NCI-H1048 (cell line): ENCODE results near the gene TMEM255B.
"Not testable (repeated sequence)": the region's sequence is repeated elsewhere in the genome, so short reads cannot be mapped to it uniquely, and the experiment has no call there.

ENCODE experiments used
- DNase-seq: peaks from one replicate; lab custom pipeline; 2025; lab: John Stamatoyannopoulos, UW

TMEM255B gene

GRCh38 chr13:113817860-113818691 lies 59.0 kb downstream of the TMEM255B start:
- DNase-seq, result no peak

- DNase-seq, result no peak
Observed at GRCh38 chr13:113818700-113819295, 59.8 kb downstream of the TMEM255B start.

GRCh38 chr13:113819341-113819730 lies 60.3 kb downstream of the TMEM255B start:
- no peak for DNase-seq

DNA sequence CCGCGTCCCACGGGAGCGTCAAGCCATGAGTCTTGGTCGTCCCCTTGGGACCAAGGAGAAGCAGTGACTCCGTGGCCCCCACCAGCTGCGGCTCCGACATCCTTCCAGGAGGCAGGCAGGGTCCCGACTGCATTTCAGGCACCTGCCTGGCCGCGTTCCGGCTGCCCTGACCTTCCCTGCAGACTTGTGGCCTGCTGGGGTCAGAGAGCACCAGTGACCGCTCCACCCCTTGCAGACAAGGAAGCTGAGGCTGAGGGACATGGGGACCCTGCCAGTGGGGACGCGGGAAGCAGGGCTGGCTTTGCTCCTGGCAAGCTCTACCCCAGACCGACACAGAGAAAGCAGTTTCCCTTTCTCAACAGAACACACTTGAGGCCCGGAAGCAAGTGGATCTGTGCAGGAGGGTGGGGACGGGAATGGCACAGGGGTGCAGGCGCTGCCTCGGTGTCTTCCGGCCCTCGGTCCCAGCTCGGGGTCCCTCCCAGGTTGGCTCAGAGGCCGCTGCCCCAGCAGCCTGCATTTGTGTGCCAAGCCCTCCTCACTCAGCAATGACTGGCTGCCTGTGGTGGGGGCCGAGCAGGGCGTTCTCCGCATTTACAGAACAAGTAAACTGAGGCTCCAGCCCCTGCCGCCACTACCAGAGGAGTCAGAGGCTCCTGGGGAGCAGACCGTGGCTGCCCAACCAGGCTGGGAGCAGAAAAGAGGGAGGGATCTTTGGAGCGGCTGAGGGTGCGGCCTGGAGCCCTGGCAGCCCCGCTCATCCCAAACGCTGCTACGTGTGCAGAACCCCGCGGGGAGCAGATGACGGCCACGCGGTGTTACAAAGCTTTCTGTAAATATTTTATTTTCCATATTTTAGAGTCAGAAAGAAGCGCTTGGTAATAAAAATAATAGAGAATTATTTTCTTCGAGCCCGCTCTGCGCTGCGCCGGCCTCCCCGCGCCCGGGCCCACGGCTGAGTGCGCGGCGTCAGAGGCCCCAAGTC lies 61.0 kb downstream of the TMEM255B start:
- DNase-seq, result no peak

DNA sequence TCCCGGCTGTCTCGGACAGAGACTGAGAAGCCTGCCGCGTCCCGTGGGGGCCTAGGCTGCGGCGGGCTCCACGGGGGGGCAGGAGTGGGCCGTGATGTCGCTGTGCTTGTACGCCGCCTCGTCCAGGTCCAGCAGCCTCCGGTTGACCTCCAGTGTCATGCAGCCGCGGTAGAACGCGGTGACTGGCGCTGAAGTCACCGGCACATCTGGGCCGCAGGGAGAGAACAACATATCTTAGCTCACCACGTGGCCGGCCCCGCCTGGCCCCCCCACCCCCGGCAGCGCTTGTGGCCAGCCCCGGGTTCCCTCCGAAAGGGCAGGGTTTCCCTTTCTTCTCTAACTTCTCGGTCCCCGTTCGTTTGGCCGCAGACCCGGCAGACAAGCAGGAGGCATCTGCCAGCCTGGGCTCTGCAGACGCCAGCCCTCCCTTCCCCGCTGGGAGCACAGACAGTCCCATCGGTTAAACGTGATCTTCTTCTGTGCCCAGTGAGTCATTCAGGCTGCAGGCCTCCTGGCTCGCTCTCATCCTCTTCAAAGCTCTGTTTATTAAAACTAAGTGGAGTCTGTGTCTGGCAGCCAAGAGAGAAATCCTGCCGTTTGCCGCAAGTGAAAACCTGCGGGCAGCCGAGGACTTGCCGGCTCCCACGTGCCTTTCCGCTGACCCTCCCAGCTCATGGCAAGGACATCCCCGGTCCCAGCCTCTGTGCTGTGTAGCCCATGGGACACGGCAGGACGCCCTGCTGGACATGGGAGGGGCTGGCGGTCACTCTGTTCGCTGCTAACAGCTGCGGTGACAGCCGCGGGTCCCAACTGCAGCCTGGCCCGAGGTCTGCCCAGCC lies 62.0 kb downstream of the TMEM255B start:
- no peak for DNase-seq

DNA sequence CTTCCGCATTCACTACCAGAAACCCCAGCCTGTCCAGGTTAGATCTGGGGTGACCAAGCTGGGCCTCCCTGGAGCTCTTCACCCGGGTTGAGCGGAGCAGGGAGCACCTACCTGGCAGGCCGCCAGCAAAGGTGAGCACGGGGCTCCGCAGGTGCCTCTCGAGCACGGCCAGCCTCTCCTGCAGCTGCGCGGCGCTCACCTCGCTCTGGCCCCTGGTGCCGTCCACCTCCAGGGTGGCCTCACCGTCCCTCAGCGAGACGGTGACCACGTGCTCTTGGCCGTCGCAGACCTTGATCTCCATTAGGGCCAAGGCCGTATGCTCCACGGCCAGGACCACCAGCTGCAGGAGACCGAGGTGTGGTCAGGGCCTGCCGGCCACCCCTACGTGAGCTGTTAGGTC lies 62.8 kb downstream of the TMEM255B start:
- no peak for DNase-seq

DNA sequence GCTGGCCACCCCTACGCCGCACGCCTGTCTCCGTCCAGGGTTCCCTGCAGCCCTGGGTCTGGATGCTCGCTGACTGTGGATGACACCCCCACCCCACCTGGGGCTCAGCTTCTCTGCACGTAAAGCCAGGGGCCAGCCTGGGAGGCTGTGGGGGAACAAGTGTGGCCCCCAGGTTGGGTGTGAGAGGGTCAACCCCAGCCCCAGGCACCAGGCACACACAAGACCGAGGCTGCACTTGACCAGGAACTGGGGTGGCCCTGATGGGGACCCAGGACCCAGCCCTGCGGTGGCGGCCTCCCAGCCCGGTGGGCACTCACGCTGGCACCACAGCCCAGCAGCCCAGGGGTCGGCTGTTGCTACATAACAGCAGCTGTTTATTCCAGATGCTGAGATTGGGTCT lies 63.2 kb downstream of the TMEM255B start:
- DNase-seq, result no peak

GRCh38 chr13:113822956-113823744 lies 64.1 kb downstream of the TMEM255B start:
- no peak for DNase-seq

- no peak for DNase-seq
Observed at GRCh38 chr13:113823771-113824170, 64.7 kb downstream of the TMEM255B start.

GRCh38 chr13:113825841-113826240 lies 66.8 kb downstream of the TMEM255B start:
- no peak for DNase-seq

DNA sequence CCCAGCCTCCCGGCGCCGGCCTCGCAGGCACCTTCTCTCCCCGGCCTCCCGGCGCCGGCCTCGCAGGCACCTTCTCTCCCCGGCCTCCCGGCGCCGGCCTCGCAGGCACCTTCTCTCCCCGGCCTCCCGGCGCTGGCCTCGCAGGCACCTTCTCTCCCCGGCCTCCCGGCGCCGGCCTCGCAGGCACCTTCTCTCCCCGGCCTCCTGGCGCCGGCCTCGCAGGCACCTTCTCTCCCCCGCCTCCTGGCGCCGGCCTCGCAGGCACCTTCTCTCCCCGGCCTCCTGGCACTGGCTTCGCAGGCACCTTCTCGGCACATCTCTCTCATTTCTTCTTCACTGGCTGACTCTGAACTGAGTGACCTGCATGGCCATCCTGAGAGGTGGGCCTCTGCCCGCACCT lies 67.4 kb downstream of the TMEM255B start:
- DNase-seq, result not testable (repeated sequence)

- no peak for DNase-seq
Observed at GRCh38 chr13:113827021-113827420, 68.0 kb downstream of the TMEM255B start.

DNA sequence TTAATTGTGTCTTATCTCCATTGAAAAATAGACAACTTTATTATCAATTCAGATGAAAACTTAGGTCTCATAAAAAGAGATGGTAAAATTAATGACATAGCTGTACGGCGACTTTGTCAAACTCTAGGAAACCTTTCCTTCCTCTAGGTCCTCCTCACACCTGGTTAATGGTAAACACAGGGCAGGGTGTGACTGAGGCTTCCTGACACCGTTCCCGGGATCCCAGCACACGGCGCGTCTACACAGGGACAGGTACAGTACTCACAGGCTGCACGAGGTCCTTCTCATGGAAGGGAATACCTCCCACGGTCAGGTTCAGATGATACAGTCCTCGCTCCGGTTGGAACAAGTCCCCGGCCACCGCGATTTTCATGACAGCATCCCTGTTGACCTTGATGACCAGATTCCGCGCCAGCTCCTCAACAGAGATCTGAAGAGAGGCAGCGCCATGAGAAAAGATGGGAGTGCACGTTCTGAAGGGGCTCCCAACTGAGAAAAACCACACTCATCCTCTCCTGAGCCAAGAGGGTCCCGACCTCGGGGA lies 69.3 kb downstream of the TMEM255B start:
- DNase-seq, result no peak

DNA sequence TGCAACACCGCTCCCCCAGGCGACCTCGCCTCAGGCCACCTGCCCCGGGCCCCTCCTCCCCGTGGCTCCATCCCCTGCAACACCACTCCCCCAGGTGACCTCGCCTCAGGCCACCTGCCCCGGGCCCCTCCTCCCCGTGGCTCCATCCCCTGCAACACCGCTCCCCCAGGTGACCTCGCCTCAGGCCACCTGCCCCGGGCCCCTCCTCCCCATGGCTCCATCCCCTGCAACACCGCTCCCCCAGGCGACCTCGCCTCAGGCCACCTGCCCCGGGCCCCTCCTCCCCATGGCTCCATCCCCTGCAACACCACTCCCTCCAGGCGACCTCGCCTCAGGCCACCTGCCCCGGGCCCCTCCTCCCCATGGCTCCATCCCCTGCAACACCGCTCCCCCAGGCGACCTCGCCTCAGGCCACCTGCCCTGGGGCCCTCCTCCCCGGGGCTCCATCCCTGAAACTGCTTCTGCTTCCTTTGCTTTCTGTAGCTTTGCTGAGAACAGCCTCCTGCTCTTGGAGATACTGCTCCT lies 71.5 kb downstream of the TMEM255B start:
- DNase-seq, result not testable (repeated sequence)

DNA sequence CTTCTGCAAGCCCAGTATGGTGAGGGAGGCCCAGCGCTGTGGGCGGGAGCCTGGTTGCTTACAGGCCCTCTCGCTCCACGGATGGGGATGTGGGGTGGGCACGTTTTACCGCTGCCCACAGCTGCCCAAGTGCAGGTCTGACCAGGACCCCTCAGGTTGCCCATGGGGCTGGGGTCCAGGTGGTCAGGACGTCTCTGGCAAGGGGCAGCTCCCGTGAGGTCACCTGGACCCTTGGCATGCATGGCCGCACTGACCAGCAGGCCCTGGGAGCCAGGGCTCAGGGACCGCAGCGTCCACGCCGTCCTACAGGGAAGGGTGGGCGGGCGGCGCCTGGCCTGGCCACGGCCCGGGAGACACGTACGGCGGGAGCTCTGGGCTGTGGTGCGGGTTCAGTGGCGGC lies 72.0 kb downstream of the TMEM255B start:
- no peak for DNase-seq

DNA sequence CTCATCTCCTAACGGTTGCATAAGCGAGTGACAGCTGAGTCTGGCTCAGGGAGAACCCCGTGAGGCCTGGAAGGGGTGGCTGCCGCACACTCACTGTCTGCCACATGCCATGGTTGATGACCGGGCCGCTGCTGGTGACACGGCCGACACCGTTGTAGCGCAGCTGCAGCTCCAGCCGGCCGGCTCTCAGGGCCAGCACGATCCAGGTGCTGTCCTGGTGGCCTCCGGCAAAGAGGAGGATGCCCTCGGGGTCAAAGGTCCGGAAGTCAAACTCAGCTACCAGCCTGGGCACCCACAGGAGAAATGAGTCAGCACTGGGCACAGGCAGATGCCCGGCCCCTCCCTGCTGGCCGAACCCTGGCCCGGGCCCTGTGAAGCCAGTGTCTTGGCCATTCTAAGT lies 73.2 kb downstream of the TMEM255B start:
- DNase-seq, result no peak

DNA sequence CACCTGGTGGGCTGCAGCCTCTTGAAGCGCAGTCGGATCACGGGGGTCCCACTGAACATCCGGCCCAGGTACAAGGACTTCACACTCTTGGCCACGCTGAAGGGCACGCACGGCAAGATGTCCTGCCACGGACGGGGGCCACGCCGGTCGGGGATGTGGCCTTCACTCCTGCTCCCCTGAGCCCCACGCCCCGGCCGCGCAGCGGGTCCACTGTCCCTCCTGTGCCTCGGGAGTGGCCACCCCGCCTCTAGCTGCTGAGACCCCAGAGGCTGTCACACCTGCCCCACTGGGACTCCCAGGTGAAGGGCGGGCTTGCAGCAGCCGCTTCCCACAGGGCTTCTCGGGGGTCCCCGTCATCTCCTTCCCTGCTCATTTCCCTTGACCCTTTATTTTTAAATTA lies 73.6 kb downstream of the TMEM255B start:
- DNase-seq, result no peak

DNA sequence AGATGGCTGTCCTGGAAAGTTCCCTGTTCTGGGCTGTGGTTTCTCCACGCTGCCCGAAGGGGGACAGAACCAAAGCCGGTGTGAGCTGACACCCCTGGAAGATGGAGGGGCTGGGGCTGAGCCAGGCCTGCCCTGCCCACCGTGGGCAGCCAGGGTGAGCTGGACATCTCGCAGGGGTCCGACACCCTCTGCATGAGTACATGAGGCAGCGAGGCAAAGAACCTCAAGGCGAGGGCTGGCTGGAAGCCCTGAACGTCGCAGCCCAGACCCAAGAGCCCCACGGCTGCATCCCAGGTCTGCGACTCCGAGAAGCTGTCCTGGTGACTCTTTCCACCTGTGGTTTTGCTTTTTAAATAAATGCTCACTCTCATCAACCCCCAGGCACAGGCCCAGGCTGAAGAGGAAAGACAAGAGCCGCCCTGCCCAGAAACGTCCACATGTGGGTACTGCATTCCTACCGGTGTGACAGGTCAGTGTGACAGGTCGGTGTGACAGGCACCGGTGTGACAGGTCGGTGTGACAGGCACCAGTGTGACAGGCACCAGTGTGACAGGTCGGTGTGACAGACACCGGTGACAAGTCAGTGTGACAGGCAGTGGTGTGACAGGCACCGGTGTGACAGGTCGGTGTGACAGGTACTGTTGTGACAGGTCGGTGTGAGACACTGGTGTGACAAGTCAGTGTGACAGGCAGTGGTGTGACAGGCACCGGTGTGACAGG lies 74.2 kb downstream of the TMEM255B start:
- DNase-seq, result no peak

DNA sequence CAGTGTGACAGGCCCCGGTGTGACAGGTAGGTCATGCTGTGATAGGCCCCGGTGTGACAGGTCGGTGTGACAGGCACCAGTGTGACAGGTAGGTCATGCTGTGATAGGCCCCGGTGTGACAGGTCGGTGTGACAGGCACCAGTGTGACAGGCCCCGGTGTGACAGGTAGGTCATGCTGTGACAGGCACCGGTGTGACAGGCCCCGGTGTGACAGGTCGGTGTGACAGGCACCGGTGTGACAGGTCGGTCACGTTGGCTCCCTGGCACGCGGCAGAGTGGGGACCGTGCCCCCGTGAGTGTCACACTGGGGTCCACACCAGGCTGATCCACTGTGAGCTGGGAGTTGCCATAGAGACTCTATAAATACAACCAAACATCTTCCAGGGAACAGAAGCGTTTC lies 75.0 kb downstream of the TMEM255B start:
- DNase-seq, result not testable (repeated sequence)
